Ecto neural progenitor cell (in vitro differentiated cells): Measurements from ENCODE around the gene SH2D3A.

Source experiments
- DNase-seq: peaks from one replicate; pipeline ENCODE4 v3.0.0-alpha.2; 2018; ENCODE audit warnings: low spot score

Gene SH2D3A

GRCh38 chr19:6737873-6738786 lies 29.1 kb downstream of the SH2D3A start:
- DNase-seq, result peak; percentile 80

DNA sequence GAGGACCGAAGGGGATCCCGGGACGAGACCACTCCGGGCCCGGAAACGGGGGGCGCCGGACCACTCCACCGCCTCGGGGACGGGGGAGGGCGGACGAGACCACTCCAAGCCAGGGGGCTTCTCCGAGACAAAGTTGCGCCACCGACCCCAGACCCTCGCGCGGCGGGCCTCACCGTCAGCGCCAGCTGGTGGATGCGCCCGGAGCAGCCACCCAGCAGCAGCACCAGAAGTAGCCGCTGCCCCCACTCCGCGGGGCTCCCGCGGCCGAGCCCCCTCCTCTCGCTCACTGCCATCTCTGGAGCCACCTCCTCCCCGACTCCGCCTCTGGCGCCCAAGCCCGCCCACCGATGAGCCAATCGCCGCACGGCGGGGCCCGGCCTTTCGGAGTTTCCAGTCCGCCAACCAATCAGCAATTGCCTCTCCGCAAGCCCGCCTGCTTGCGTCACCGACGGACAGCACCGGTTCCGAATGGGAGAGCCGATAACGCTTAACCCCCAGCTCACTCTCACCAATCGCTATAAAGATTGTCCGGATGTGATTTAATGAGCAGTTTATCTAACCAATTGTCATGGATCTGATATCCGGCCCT lies 29.9 kb downstream of the SH2D3A start, which contains the start of gene GPR108:
Gene GPR108 (minus strand): TSS at position 297 of the 589 bp plus-strand sequence. CDS start 4 bp downstream, at position 293.
- peak; percentile 100 for DNase-seq

DNA sequence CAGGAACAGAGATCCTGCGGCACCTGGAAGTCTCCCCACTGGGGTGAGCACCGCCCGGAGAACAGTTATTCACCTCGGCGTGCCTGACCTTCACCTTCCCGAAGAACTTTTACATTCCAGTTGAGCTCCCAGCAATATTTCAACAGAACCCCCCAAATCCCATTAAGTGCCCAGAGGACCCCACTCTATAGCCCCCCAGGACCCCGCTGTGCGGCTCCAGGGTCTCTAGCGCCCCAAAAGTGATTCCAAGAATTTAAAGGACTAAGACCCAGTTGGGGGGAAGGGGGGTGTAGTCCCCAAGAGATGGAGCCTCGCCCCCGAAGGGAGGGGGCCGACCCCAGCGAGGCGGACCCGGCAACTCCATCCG lies 30.3 kb downstream of the SH2D3A start:
- DNase-seq, result no peak

DNA sequence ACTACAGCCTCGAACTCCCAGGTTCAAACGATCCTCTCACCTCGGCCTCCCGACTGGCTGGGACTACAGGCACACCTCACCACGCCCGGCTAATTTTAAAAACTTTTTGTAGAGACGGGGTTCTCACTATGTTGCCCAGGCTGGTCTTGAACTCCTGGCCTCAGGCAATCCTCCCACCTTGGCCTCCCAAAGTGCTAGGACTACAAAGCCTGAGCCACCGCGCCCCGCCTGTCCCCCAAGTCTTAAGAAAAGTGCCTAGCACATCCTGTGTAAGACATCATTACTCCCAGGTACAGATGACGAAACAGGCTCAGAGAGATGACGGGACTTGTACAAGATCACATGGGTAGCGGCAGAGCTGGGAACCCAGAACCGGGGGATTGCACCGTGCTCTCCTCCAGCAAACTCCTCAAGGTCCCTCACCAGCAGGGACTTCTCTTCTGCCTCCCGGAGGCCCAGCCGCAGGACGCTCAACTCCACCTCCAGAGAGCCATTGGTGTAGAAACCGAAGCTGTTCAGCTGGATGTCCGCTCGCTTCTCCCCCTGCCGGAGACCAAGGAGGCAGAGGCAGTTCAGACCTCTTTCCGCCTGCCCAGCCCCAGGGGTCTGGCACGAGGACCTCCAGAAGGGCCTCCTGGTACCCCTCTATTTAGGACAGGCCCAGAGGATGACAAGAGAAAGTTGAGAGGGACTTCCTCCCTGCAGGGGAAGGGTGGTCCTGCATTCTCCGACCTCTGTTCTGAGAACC lies 30.9 kb downstream of the SH2D3A start:
- peak; percentile 88 for DNase-seq

- DNase-seq, result no peak
Measured at GRCh38 chr19:6735181-6735911, 31.9 kb downstream of the SH2D3A start.

- DNase-seq, result no peak
Measured at GRCh38 chr19:6734096-6734696, 33.0 kb downstream of the SH2D3A start.

GRCh38 chr19:6733338-6734095 lies 33.7 kb downstream of the SH2D3A start:
- no peak for DNase-seq

GRCh38 chr19:6732803-6733337 lies 34.4 kb downstream of the SH2D3A start:
- DNase-seq, result no peak

DNA sequence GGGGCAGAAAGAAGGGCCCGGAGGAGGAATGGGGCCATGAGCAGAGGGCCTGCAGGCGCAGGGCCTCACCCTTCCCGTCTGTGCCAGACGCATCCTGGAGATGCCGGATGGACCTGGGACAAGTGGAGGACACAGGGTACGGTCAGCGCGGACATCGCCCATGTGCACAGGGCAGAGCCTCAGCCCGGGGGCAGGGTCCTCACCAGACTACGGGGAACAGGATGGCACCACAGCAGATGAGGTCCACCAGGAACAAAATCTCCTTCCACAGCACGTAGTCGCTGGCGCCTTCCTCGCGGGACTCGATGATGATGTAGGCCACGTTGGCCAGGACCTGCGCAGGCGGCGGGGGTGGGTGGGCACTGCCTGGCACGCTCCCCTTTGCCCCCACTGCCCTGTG lies 35.4 kb downstream of the SH2D3A start:
- no peak for DNase-seq

DNA sequence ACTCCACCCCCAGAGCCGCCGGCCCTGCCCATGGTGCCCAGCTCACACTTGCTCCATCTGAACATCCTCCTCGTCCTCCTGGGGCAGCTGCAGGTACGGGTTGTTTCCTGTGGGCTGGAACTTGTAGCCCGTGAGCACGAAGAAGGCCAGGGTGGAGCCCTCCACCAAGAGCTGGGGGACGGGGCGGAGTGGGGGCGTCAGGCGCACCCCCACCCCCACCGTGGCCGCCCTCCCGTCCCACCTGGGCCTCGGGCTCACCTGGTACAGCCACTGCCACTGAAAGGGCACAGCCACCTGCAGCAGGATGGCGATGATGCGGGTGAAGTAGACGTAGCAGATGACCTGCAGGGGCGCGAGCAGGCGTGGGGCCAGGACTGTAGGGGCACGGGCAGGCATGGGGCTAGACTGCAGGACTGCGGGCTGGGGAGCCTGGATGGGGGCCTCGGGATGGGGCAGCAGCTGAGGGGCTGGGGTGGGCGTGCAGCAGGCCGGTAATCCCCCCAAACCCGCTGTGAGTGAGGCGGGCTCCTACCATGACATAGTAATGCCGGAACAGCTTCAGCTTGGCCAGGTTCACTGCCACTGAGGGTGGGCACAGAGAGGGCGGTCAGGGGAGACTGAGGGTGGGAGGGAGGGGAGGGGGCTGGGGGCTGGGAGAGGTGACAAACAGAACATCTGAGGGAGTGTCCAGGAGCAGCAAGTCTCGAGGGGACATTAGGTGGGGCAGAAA lies 36.1 kb downstream of the SH2D3A start:
- DNase-seq, result no peak

GRCh38 chr19:6730153-6730804 lies 37.0 kb downstream of the SH2D3A start:
- DNase-seq, result peak; percentile 80

- no peak for DNase-seq
Measured at GRCh38 chr19:6729573-6730152, 37.6 kb downstream of the SH2D3A start.

GRCh38 chr19:6728346-6728745 lies 38.9 kb downstream of the SH2D3A start:
- no peak for DNase-seq

DNA sequence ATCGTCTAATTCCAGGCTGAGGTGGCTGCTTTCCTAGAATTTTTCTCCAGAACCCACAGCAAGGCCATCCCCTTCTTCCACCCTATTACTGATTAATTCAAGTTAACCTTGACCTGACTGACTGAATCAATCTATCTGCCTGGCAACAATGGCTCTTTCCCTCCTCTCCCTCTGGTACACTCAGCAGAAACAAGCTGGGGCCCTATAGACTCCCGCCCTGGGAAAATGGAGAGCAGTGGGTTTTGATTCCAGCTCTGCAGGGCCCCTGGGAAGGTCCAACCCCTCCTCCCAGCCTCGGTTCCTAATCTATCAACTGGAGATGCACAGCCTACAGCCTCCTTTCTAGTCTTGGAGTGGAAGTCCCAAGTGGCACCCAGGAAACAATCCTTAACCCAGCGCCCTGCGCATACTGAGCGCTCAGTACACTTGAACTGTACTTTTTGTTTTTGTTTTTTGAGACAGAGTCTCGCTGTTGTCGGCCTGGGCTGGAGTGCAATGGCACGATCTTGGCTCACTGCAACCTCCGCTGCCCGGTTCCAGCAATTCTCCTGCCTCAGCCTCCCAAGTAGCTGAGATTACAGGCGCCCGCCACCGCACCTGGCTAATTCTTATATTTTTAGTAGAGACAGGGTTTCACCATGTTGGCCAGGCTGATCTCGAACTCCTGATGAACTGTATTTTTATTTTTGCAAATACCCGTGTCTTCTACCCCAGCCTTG lies 41.6 kb downstream of the SH2D3A start:
- DNase-seq, result no peak

DNA sequence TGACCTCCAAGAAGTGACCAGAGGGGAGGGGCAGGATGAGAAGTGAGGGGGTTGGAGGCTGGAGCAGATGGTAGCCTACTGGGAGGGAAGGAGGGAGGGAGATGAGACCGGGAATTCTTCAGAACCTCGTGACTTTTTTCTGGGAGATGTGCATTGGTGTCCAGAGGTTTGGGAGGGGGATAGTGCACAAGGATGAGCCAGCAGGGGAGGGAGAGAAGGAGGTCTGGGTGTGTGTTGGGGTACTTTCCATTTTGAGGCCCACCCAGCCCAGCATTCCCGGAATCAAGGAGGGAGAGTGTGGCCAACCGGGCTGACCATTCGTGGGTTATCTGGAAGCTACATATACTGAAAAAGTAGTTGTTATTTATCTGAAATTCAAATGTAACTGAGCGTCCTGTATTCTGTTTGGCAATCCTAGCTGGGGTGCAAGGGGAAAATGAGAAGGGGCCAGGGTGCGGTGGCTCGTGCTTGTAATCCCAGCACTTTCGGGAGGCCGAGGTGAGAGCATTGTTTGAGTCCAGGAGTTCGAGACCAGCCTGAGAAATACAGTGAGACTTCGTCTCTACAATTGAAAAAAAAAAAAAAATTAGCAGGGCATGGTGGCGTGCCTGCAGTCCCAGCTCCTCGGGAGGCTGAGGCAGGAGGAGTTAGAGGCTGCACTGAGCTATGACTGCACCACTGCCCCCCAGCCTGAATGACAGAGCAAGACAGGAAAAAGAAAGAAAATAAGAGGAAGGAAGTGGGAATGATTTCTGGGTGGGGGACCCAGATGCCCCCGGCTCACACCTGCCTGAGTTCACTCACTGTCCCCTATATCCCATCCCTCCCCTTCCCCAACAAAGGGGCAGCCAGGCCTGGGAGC lies 42.4 kb downstream of the SH2D3A start:
- DNase-seq, result no peak

- no peak for DNase-seq
Measured at GRCh38 chr19:6723738-6724137, 43.5 kb downstream of the SH2D3A start.

DNA sequence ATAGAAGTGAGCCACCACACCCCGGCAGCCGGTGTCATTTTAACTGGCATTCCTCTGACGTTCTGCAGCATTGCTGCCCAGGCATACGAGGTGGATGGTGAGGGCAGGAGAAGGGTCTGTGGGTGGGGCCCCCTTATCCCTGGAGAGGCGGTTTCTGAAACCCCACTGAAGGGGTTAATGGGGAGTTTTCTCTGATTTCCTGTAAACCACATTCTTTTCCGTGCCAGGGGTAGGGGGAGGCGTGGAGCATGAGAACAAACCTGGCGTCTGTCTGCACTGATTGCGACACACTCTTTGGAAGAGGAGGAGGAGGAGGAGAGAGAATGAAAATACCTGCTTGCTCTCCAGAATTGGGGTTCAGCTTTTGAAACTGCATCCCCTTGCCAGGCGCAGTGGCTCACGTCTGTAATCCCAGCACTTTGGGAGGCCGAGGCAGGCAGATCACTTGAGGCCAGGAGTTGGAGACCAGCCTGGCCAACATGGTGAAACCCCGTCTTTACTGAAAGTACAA lies 44.1 kb downstream of the SH2D3A start:
- no peak for DNase-seq
